Thyroid gland (tissue), 4 donors: ENCODE measurements around the gene CCDC88B. TPM values are rescaled to one million over a fixed set of nuclear protein-coding genes. Genes with fewer than 3 reads are reported as not detected.

Experiments
- DNase-seq, 2 donors: peaks; one replicate each; pipeline ENCODE4 v3.0.0-alpha.2; 2019
- H3K27ac ChIP-seq, 3 donors: fragments of 200-600 bp; sonication (generic); 1 replicate in 2 of 3; 2 replicates in 1 of 3; pipeline ENCODE4 v1.5.1; 2016 to 2019; ENCODE audit warnings: mild to moderate bottlenecking in 1 of 3, moderate library complexity in 1 of 3
- H3K27me3 ChIP-seq: fragments of 200-600 bp; sonication (generic); one replicate; pipeline ENCODE4 v1.5.1; 2019
- H3K36me3 ChIP-seq, 2 donors: fragments of 200-600 bp; sonication (generic); one replicate each; pipeline ENCODE4 v1.5.1; 2016 to 2019
- H3K4me1 ChIP-seq, 2 donors: fragments of 200-600 bp; sonication (generic); one replicate each; pipeline ENCODE4 v1.5.1; 2017 to 2019
- H3K4me3 ChIP-seq, 3 donors: fragments of 200-600 bp; sonication (generic); replicated peaks in 1 of 3; 1 replicate in 2 of 3; 2 replicates in 1 of 3; pipeline ENCODE4 v1.5.1; 2016; ENCODE audit warnings: mild to moderate bottlenecking in 1 of 3
- H3K9me3 ChIP-seq: fragments of 200-600 bp; sonication (generic); one replicate; pipeline ENCODE4 v1.5.1; 2017
- POLR2A ChIP-seq, 2 donors: fragments of 450-650 bp; IDR thresholded peaks; one replicate each; pipeline ENCODE4 v1.6.1; 2017; ENCODE audit warnings: antibody characterized with exemption in 2 of 2, mild to moderate bottlenecking in 2 of 2, moderate library complexity in 1 of 2
- WGBS, 2 donors: methylation state at CpG; one replicate each; pipeline ENCODE4 v1.1.5; 2017; 5-methylcytosine and 5-hydroxymethylcytosine counted together
- intact Hi-C: fragments of 100-400 bp; cut with DNase I; formaldehyde crosslinking; loops from one replicate; pipeline ENCODE4 v1.15.1; 2023
- total RNA-seq, 4 donors: library from RNA; depleted of rRNA; stranded (reverse); fragments of >200 nt; gene quantifications; one replicate each; pipeline ENCODE4 v1.2.3, GENCODE V29; 2016
- TF ChIP-seq, protein P1 (sequence below), 6 experiments: fragments of 200-600 bp in 3 of 6; fragments of 450-650 bp in 3 of 6; sonication (generic) in 3 of 6; IDR thresholded peaks; one replicate each; pipeline ENCODE4 v1.5.1; 2016 to 2019; ENCODE audit warnings: antibody characterized with exemption in 6 of 6, mild to moderate bottlenecking in 2 of 6, inconsistent platforms in 1 of 6, moderate library complexity in 1 of 6

Gene CCDC88B
- total RNA-seq, 4 donors from 2014 or later = 2.8 to 7.0 (median 3.6) TPM

DNA sequence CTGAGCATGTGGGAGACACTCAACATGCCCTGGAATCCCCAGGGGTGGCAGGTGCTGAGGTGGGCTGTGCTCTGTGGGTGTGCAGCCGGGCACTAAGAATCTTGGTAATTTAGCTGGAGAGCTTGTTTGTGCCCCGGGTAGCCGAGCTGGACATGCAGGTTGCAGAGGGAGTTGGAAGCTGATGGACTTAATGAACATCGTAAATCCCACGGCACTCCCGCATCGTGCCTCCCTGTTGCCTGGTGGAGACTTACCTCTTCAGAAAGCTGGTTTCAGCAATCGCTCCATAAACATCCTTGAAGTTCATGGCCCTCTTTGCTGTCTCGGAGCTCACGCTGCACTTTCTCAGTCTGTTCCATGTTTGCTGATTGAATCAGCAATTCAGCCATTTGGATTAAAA, 48.9 kb downstream of the CCDC88B start:
- intact Hi-C loops = no loop called here

DNA sequence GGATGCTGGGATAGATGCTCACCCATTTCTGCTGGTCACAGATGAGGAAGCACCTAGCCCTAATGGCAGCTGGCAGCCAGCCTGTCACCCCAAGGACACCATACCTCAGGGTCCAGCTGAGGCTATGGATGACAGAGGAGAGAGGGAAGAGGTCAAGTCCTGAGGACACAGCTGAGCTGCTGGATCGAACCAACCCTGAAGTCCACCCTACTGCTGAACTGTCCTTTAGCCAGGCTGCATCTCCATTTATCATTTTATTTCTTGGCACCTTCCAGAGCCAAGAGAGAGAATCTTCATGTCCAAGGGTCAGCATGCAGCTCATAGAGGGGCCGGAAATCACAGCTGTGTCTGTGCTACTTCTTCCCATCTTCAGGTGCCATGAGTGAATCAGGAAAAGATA, 49.8 kb downstream of the CCDC88B start:
- Histone ChIP-seq H3K4me1 (no peaks in the 10 kb centered on the region), H3K4me3 (no peak overlapping the region), H3K27me3 (no peaks in the 10 kb centered on the region), H3K36me3 (no peaks in the 10 kb centered on the region), H3K9me3 (no peaks in the 10 kb centered on the region), H3K27ac (no peak overlapping the region)
- TF ChIP-seq POLR2A (IDR thresholded peaks at IDR 0.05) = no peak
- TF ChIP-seq, protein P1, sequence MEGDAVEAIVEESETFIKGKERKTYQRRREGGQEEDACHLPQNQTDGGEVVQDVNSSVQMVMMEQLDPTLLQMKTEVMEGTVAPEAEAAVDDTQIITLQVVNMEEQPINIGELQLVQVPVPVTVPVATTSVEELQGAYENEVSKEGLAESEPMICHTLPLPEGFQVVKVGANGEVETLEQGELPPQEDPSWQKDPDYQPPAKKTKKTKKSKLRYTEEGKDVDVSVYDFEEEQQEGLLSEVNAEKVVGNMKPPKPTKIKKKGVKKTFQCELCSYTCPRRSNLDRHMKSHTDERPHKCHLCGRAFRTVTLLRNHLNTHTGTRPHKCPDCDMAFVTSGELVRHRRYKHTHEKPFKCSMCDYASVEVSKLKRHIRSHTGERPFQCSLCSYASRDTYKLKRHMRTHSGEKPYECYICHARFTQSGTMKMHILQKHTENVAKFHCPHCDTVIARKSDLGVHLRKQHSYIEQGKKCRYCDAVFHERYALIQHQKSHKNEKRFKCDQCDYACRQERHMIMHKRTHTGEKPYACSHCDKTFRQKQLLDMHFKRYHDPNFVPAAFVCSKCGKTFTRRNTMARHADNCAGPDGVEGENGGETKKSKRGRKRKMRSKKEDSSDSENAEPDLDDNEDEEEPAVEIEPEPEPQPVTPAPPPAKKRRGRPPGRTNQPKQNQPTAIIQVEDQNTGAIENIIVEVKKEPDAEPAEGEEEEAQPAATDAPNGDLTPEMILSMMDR (IDR thresholded peaks at IDR 0.05) = no peak
- intact Hi-C loops = no loop called here
- no peak for DNase-seq
- WGBS, 2 donors = 98 to 100% methylated on average over 2 of the region's 2 CpGs

More for the DNA sequence above, 48.9 kb downstream of the CCDC88B start:
- Histone ChIP-seq H3K9me3 (no peaks in the 10 kb centered on the region), H3K4me1 (no peaks in the 10 kb centered on the region), H3K27me3 (no peaks in the 10 kb centered on the region), H3K4me3 (no peak overlapping the region), H3K27ac (no peak overlapping the region), H3K36me3 (no peaks in the 10 kb centered on the region)
- no peak for TF ChIP-seq POLR2A (IDR thresholded peaks at IDR 0.05)
- TF ChIP-seq, protein P1 (IDR thresholded peaks at IDR 0.05) = no peak
- 69 to 72% methylated on average over 10 of the region's 10 CpGs for WGBS, 2 donors
- DNase-seq = no peak

DNA sequence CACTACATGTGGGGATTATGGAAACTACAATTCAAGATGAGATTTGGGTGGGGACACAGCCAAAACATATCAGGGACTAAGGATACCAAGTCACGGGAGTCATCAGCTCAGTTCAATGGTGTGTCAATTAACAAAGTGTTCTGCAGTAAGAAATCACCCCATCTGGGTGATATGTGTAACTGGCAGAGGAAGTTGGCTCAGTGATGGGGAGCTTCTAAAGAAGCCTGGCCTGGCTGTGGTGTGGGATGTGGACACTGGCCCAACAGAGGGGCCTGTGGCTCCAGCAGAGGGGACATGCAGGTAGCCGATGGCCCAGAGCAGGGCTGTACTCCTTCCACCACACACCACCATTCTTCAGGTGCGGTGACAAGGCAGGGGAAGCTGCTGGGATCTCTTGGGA, 50.6 kb downstream of the CCDC88B start:
- no peak overlapping the region for H3K27ac ChIP-seq
- intact Hi-C loops = no loop called here
- TF ChIP-seq, protein P1 (IDR thresholded peaks at IDR 0.05) = no peak
- no peak for TF ChIP-seq POLR2A (IDR thresholded peaks at IDR 0.05)

DNA sequence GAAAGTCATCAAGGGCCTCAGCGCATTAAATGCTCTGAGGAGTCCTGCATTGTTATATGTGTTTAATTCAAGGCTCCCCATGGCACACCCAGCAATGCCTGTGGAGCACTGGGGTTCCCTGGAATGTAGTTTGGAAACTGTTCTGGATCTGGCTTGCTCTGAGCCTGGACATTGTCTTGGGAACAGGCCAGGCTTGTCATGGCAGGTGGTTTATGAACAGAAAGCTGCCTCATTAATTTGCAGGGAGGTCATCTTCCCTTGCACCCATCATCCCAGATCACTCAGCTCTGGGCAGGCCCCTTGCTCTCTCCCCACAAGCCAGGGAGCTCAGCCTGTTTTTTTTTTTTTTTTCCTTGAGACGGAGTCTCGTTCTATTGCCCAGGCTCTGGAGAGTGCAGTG, 51.8 kb downstream of the CCDC88B start:
- WGBS, 2 donors = 82 to 86% methylated on average over 3 of the region's 3 CpGs
- TF ChIP-seq, protein P1 (IDR thresholded peaks at IDR 0.05) = no peak
- no peak for TF ChIP-seq POLR2A (IDR thresholded peaks at IDR 0.05)
- Histone ChIP-seq H3K36me3 (no peaks in the 10 kb centered on the region), H3K4me3 (no peak overlapping the region), H3K4me1 (no peaks in the 10 kb centered on the region), H3K27me3 (no peaks in the 10 kb centered on the region), H3K9me3 (no peaks in the 10 kb centered on the region), H3K27ac (no peak overlapping the region)
- intact Hi-C loops = no loop called here
- no peak for DNase-seq

More for the DNA sequence above, 50.6 kb downstream of the CCDC88B start:
- no peaks in the 10 kb centered on the region for H3K9me3 ChIP-seq
- H3K27me3 ChIP-seq = no peaks in the 10 kb centered on the region
- no peak for DNase-seq
- no peaks in the 10 kb centered on the region for H3K4me1 ChIP-seq
- no peaks in the 10 kb centered on the region for H3K36me3 ChIP-seq
- H3K4me3 ChIP-seq = no peak overlapping the region
- 97 to 100% methylated on average over 1 to 3 of the region's 3 CpGs for WGBS, 2 donors

DNA sequence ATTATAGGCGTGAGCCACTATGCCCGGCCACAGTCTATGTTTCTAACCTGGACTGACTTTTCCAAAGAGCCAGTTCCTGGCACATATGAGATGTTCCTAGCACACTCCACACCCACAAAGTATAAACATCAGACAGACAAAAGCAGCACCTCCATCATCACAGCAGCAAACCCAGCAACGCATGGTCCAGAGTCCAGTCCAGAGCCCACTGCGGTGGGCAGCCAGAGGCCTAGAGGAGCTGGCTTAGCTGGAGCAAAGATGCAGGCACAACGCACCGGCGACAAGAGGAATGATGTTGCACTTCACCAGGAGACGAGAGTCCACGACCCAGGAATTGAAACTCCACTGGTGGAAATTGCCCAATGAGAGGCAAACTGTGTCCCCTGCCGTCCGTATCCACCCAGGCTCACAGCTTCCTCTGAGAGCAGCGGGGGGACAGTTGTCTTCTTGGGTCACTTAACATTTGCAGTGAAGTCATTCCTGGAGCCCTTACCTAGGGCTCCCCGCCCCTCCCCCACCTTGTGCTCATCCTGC, 55.6 kb downstream of the CCDC88B start:
- no peak overlapping the region for H3K27ac ChIP-seq
- H3K4me3 ChIP-seq = no peak overlapping the region

More for the DNA sequence above, 55.6 kb downstream of the CCDC88B start:
- no peaks in the 10 kb centered on the region for H3K27me3 ChIP-seq
- no peaks in the 10 kb centered on the region for H3K9me3 ChIP-seq
- 63 to 68% methylated on average over 13 of the region's 13 CpGs for WGBS, 2 donors
- TF ChIP-seq, protein P1 (IDR thresholded peaks at IDR 0.05) = no peak
- no peak for TF ChIP-seq POLR2A (IDR thresholded peaks at IDR 0.05)
- no peaks in the 10 kb centered on the region for H3K36me3 ChIP-seq
- H3K4me1 ChIP-seq = no peaks in the 10 kb centered on the region
- intact Hi-C loops = no loop called here
- no peak for DNase-seq
